CD4-positive, alpha-beta T cell treated with Interferon alpha-2 for 1 hour (primary cell): ENCODE results near the gene CCDC3.
"Not testable (repeated sequence)": the region's sequence is repeated elsewhere in the genome, so short reads cannot be mapped to it uniquely, and the experiment has no call there.

Experiments
- DNase-seq, 2 donors: peaks; one replicate each; pipeline ENCODE4 v3.0.0-alpha.2; 2020 to 2022

The CCDC3 gene

DNA sequence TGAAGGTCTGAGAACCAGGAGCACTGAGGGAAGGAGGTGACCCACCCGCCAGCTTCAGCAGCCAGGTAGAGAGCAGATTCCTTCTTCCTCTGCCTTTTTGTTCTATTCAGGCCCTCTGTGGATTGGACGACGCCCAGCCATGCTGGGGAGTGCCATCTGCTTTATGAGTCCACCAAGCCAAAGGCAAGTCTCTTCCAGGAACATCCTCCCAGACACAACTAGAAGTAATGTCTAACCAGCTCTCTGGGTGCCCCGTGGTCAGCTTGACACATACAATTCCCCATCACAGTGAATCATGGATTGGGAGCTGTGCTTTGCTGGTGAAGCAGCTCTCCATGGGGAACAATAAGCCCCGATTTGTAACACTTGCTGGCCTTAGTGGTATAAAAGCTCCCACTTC lies 125.2 kb downstream of the CCDC3 start:
- no peak for DNase-seq

DNA sequence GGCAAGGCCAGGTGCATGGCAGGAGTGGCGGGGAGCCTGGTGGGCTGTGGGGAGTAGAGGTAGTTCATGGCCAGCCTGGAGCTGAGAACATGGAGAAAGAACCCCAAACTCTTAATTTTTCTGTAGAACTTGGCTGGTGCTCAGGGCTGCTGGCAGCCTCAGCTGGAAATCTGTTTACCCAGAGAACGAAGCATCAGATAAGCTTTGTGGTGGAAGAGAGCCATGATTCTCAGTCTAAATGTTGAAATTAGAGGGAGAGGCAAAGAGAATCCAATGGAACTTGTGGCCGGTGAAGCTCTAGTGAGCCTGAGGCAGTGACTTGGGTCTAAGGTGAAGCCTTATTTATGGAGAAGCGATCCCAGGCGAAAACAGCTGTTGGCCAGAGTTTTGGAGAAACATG lies 126.4 kb downstream of the CCDC3 start:
- DNase-seq = no peak

DNA sequence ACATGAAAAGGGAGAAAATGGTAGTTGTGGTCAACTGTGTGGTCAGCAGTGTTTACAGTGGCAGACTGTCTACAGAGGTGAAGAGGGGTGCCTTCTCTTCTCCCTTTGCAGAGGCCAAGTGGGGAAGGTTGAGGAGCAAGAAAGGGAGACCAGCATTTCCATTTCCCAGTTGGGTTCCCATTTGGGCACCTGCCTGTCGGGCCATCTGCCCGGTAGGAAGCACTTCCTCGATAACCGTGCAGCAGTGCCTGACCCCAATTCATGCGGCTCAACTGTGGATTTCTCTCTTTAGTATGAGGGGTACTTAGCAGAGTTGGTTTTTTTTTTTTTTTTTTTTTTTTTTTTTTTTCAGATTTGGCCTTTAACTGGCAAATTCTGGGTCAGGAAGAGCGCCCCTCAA lies 127.0 kb downstream of the CCDC3 start:
- DNase-seq = no peak

DNA sequence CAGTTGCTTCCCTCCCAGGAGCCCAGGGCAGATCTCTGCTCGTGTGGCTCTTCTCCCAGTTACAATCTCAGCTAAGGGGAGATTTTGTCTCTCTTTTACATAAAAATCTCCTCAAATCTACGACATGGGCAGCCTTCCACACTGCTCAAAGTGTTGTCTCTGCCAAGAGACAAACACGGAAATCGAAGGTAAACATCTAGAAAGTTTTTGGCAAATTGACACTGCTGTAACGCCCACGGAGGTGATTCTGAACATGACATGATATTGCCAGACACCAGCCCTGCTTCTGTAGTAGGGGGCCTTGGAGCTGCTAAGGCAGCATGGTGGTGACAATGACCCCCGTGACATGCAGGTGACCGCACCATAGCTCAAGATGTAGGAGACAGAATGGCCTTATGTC lies 128.3 kb downstream of the CCDC3 start:
- no peak for DNase-seq

DNA sequence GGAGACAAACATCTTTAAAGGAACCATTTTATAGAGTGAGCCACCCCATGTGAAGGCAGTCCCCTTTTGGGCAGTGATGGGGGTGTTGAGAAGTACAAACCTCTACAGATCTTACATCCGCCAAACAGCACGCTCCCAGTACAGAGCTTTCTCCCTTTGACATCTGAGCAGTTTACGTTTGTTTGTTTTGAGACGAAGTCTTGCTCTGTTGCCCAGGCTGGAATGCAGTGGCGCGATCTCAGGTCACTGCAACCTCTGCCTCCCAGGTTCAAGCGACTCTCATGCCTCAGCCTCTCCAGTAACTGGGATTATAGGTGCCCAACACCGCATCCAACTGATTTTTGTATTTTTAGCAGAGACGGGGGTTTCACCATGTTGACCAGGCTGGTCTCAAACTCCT lies 128.9 kb downstream of the CCDC3 start:
- DNase-seq = no peak

DNA sequence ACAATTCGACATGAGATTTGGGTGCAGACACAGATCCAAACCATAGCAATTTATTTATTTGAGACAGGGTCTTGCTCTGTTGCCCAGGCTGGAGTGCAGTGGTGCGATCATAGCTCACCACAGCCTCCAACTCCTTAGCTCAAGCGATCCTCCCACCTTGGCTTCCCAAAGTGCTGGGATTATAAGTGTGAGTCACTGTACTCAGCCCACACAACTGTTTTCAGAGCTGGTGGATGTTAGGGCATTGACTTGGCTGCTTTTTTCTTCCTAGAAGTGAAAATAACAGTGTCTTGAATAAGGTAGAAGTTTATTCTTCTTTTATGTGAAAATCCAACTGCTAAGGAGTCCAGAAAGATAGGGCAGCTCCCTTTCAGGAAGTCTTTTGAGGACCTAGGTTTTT lies 132.1 kb downstream of the CCDC3 start:
- DNase-seq = no peak

DNA sequence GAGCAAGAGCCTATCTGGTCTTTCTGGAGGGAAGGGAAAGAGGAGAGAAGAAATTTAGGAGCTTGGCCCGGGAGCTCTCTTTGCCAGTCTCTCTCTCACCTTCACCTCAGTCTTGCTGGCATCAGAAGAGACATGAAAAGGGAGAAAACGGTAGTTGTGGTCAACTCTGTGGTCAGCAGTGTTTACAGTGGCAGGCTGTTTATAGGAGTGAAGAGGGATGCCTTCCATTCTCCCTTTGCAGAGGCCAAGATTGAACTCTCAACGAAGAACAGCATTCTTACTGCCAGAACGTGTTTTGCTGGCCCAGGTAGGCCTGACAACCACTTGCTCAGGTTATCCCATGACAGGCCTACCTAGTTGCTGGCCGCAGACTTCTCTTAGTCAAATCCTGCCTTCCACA lies 133.3 kb downstream of the CCDC3 start:
- no peak for DNase-seq

DNA sequence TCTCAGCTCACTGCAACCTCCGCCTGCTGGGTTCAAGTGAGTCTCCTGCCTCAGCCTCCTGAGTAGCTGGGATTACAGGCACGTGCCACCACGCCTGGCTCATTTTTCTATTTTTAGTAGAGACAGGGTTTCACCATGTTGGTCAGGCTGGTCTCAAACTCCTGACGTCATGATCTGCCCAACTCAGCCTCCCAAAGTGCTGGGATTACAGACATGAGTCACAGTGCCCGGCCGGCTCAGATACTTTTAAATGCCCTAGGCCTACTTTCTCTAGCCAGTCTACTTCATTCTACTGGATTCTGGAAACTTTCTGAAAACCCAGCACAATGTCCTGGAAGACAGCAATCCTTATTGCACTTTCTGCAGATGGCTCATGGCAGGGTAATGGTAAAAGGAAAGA lies 136.0 kb downstream of the CCDC3 start:
- DNase-seq = not testable (repeated sequence)

DNA sequence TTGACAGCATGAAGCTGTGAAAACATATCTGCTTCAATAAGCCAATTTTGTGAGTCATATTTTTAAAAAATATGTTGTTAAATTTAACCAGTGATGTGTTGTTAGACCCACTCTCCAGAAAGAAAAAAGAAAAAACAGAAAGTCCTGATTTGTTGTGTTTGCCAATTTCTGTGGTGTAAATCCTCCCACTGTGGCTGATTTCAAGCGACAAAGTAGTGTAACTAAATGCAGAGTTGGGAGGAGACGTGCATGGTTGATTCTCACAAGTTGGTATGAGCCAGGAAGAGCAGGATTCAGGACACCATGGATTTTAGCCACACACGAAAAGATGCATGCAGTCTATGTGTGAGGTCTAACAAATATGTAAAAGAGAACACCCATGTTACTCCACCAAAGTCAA lies 139.1 kb downstream of the CCDC3 start:
- DNase-seq = no peak

DNA sequence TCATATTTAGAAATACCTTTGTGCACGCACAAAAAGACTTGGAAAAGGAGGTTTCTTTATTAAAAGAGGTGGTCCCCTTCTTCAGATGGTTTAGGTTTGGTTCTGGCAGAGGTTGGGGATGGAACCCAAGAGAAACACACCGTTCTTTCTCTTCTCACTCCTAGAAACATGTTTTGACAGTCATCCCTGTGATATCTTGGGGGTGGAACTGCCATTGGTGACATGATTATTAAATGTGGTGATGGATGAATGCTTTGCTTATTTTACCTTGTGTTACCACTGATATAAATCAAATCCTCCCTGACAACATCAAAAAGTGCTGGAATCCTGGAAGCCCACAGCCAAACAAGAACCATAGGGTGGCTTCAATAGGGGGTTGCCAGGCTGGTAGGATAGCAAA lies 146.5 kb downstream of the CCDC3 start:
- DNase-seq = no peak

DNA sequence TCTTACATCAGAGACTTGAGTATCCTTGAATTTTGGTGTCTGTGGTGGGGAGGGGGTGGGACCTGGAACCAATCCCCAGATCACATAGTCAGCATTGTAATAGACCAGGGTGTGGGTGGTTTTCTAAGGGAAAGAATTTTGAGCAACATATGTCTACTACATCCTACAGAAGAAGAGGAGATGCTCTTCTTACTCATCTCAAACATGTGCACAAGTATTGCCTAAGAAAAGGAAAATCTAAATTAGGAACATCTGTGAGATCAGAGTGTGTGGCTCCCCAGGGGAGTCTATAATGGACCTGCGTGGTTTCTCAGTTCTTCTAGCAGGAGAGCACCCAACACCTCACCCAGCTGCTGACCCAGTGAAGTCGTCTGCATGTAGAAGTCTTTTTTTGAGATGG lies 148.8 kb downstream of the CCDC3 start:
- no peak for DNase-seq

DNA sequence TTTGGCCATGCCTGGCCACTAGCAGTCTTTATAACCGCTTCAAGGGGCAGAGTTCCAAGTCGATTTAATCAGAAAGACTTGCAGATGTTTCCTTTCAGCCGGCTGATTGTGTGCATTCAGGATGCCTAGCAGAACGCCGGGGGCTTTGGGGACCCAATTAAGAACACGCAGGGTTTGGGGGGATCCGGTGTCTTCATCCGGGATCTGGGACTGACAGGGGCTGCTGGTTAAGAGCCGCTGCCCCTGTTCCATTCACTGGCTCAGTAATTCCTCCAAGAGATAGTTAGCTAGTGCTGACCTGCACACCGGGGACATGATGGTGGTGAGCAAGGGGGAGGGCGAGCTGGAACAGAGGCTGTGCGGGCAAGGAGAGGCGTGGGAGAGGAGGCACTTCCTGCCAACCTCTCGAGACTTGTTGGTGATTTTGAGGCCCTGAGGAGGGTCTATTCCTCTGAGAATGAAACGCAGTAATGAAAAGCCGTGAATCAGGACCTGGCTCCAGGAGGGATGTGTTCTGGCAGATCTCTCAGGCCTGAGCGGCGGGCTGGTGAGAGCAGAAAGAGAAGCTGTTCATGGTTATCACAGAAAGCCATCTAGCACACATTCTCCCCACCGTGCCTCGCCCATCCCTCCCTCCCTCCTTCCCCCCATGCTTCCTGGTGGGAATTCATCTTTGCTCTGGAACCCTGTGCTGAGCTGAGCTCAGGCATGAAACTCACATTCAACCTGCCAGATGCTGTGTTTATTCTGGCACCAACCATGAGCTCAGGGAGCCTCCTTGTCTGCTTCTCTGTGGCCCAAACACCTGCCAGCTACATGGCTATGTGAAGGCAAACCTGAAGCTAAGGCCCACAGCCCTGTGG lies 152.0 kb downstream of the CCDC3 start:
- no peak for DNase-seq

DNA sequence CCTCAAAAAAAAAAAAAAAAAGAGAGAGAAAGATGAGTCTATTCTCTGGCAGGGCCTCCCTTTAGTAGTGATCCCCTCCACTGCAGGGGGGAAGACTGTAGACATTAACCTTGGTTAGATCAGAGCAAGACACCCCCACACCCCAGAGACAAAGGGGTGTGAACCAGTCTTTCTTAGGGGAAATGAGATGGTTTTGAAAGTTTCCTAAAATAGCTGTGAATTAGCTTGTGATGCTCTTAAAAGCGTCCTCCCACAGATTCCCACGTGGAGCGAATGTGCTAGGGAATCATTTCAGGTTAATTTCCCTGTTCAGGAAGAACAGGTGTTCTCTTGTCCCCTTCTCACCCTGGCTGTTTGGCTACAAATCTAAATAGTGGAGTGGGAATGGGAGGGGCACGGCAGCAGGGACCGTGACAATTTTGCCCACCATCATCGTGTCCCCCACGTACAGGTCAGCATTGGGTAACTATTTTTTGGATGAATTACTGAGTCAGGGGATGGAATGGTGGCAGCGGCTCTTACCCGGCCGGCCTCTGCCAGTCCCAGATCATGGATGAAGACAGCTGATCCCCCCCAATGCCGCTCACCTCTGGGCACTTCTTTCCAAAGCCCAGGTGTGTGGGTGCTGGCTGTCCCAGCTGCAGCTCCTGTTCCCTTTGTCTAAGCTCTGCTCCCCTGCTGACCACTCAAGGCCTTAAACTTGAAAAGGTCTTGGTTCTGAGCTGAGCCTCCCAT lies 152.9 kb downstream of the CCDC3 start:
- DNase-seq = no peak

DNA sequence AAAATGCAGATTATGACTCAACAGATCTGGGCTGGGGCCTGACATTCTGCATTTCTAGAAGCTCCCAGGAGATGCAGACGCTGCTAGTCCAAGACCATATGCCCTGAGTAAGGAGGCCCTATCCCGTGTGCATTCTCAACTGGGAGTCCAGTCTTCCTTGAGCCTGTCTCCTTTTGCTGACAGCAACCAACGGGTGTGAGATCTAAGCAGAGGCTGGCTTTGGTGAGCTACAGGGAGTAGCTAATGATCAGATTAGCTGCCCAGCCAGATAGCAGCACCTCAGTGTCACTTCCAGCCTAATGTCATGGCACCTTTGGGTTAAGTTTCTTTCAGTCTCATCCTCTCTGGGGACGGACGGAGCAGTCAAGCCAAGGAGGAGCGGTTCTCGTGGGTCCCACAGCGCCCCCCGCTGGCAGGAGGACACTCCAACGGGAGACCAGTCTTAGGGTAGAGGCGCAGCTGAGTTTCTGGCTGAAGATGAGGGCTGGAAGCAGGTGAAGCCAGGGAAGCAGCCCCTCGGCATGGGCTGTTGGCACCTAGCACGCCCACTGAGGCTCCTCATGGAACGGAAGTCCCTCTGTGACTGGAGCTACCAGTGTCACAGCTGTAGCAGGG lies 154.0 kb downstream of the CCDC3 start:
- DNase-seq = no peak

DNA sequence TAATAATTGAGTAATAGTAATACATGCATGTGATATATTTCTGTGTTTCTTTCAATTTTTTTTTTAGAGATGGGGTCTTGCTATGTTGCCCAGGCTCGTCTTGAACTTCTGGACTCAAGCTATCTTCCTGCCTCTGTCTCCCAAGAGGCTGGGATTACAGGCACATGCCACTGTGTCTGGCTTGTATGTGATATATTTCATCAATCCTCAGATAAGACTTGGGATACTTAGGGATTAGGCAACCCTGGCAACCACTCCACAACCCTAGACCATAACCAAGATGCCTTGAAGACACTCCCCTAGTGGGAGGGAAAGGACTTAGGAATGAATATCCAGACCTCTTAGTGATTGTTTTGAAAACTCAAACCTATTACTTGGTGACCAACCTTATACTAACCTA lies 154.8 kb downstream of the CCDC3 start:
- no peak for DNase-seq
